Breast epithelium (tissue), 3 donors: ENCODE data around the gene KDM4C.

ENCODE experiments used
- CTCF ChIP-seq, 3 donors: fragments of 450-650 bp; IDR thresholded peaks; one replicate each; pipeline ENCODE4 v1.5.1; 2016 to 2017; ENCODE audit warnings: antibody characterized with exemption in 3 of 3, mild to moderate bottlenecking in 3 of 3, moderate library complexity in 3 of 3
- POLR2AphosphoS5 ChIP-seq, 3 donors: sonication (generic); formaldehyde crosslinking; IDR thresholded peaks; one replicate each; pipeline ENCODE4 v1.6.1; 2017; ENCODE audit warnings: antibody characterized with exemption in 3 of 3

GRCh38 chr9:6945816-6946215 lies 188.0 kb downstream of the KDM4C start:
- TF ChIP-seq CTCF (IDR thresholded peaks at IDR 0.05): no peak
- no peak for TF ChIP-seq POLR2AphosphoS5 (IDR thresholded peaks at IDR 0.05)
